DMS153 treated with DMSO at 0.1 percent for 48 hours (cell line): ENCODE data around the gene SDR9C7.
"Not testable (repeated sequence)": the region's sequence is repeated elsewhere in the genome, so short reads cannot be mapped to it uniquely, and the experiment has no call there.

Source experiments
- DNase-seq: peaks from one replicate; lab custom pipeline; 2025; ENCODE audit not compliant: unreplicated experiment; lab: John Stamatoyannopoulos, UW

The SDR9C7 gene

GRCh38 chr12:56933826-56934625 lies at the start of gene SDR9C7:
SDR9C7 (minus strand) TSS chr12:56934408; CDS start chr12:56934261, 147 bp downstream.
- no peak for DNase-seq

DNA sequence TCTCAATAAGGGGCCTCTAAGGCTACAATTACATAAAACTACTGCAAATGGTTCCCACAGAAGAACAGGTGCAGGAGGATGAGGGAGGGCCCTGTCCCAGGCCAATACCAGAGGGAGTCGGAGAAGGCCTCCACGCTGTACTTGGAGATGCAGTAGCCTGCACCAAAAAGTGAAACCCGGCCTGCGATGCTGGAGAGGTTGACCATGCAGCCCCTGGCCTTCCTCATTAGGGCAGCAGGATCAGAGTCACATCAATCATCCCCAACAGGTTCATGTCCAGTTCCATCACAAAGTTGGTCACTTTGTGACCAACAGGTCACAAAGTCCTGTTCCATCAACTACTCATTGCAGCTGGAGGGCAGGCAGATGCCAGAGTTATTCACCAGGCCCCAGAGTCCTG lies 49.2 kb upstream of the SDR9C7 start:
- no peak for DNase-seq

DNA sequence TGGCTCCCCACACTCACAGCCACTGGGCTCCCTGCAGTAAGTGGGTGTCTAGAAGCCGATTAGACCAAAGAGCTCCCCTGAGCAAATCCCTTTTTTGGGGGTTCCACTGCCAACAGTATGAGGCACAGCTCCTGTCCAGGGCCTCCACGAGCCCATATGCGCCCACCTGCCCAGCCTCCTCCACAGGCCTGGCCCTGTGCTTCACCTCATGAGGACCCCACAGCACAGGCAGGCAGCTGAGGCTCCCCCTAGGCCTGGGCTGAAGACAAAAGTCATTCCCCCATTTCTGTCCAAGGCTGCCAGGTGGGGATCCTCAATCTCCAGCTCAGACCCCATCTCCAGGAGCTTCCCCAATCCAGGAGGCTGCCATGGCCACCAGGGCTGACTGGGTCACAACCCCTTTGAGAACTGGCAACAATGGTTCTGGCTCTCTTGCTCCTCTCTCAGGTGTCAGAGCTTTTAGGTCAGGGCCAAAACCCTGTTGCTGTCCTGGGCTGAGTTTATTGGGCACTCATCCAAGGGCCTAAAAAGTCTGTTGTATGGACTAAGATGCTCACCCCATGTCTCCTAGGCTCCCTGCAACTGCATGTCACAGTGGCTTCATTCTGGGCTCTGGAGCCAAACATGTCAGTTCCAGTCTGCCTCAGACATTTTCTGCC lies 48.5 kb upstream of the SDR9C7 start:
- not testable (repeated sequence) for DNase-seq

DNA sequence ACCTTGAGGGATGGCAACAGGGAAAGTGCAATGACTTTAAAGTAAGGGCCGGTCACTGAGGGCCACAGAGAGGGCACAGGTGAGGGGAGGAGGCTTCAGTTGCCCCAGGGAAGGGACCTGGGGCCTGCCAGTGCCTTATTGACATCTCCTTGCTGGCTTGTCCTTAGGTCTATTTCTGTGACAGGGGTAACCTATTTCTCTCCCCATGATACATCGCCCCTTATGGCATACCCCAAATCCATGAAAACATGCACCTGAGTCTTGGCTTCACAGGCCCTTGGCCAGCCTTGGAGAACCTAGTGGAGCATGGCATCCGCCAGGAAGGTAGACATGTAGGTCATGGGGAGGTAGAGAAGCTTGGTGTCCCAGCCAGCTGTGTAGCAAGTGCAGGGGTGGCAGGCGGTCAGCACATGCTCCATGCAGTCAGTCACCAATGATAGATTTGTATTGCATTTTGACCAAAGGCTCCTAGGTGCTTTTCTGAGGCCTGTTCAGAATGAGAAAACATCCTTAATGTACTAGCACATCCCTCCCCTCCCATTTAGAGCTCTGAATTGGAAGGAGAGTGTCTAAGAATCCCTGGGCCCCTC lies 46.8 kb upstream of the SDR9C7 start:
- no peak for DNase-seq

GRCh38 chr12:56980268-56980667 lies 46.1 kb upstream of the SDR9C7 start:
- DNase-seq: no peak

GRCh38 chr12:56979628-56980027 lies 45.4 kb upstream of the SDR9C7 start:
- DNase-seq: no peak

GRCh38 chr12:56978397-56979138 lies 44.4 kb upstream of the SDR9C7 start:
- no peak for DNase-seq

DNA sequence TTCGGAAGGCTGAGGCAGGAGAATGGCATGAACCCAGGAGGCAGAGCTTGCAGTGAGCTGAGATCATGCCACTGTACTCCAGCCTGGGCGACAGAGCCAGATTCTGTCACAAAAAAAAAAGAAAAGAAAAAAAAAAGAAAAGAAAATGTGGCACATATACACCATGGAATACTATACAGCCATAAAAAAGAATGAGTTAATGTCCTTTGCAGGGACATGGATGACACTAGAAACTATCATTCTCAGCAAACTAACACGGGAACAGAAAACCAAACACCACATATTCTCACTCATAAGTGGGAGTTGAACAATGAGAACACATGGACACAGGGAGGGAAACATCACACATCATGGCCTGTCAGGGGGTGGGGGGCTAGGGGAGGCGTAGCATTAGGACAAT lies 43.2 kb upstream of the SDR9C7 start:
- not testable (repeated sequence) for DNase-seq

DNA sequence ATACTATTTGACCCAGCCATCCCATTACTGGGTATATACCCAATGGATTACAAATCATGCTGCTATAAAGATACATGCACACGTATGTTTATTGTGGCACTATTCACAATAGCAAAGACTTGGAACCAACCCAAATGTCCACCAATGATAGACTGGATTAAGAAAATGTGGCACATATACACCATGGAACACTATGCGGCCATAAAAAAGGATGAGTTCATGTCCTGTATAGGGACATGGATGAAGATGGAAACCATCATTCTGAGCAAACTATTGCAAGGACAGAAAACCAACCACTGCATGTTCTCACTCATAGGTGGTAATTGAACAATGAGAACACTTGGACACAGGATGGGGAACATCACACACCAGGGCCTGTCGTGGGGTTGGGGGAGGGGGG lies 40.0 kb upstream of the SDR9C7 start:
- DNase-seq: not testable (repeated sequence)

DNA sequence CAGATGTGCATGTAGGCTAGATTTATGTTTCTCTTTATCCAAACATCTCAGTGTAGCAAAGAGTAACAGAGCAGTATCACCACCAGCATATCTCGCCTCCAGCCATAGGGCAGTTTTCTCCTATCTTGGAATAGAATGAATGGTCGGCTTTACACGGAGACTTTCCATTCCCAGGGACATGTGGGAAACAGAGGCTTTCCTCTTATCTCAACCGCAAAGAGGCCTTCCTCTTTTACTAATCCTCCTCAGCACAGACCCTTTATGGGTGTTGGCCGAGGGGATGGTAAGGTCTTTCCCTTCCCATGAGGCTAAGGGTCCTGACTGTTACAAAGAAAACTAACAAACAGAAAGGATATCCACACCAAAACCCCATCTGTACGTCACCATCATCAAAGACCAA lies 34.7 kb upstream of the SDR9C7 start:
- not testable (repeated sequence) for DNase-seq

DNA sequence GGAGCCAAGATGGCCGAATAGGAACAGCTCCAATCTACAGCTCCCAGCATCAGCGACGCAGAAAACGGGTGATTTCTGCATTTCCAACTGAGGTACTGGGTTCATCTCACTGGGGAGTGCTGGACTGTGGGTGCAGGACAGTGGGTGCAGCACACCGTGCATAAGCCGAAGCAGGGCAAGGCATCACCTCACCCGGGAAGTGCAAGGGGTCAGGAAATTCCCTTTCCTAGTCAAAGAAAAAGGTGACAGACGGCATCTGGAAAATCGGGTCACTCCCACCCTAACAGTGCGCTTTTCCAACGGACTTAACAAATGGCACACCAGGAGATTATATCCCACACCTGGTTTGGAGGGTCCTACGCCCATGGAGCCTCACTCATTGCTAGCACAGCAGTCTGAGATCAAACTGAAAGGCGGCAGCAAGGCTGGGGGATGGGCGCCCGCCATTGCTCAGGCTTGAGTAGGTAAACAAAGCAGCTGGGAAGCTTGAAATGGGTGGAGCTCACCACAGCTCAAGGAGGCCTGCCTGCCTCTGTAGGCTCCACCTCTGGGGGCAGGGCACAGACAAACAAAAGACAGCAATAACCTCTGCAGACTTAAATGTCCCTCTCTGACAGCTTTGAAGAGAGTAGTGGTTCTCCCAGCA lies 31.9 kb upstream of the SDR9C7 start:
- not testable (repeated sequence) for DNase-seq

- not testable (repeated sequence) for DNase-seq
These were observed 30.9 kb upstream of the SDR9C7 start for GRCh38 chr12:56965124-56965523.

- not testable (repeated sequence) for DNase-seq
These were observed 29.3 kb upstream of the SDR9C7 start for GRCh38 chr12:56963557-56963956.

- not testable (repeated sequence) for DNase-seq
These were observed 28.0 kb upstream of the SDR9C7 start for GRCh38 chr12:56962247-56962646.

DNA sequence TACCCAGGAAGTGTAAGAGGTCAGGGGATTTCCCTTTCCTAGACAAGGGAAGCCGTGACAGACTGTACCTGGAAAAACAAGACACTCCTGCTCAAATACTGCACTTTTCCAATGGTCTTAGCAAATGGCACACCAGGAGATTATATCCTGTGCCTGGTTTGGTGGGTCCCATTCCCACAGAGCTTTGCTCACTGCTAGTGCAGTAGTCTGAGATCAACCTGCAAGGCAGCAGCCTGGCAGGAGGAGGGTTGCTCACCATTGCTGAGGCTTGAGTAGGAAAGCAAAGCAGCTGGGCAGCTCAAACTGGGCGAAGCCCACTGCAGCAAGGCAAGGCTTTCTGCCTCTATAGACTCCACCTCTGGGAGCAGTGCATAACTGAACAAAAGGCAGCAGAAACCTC lies 24.2 kb upstream of the SDR9C7 start:
- DNase-seq: no peak

DNA sequence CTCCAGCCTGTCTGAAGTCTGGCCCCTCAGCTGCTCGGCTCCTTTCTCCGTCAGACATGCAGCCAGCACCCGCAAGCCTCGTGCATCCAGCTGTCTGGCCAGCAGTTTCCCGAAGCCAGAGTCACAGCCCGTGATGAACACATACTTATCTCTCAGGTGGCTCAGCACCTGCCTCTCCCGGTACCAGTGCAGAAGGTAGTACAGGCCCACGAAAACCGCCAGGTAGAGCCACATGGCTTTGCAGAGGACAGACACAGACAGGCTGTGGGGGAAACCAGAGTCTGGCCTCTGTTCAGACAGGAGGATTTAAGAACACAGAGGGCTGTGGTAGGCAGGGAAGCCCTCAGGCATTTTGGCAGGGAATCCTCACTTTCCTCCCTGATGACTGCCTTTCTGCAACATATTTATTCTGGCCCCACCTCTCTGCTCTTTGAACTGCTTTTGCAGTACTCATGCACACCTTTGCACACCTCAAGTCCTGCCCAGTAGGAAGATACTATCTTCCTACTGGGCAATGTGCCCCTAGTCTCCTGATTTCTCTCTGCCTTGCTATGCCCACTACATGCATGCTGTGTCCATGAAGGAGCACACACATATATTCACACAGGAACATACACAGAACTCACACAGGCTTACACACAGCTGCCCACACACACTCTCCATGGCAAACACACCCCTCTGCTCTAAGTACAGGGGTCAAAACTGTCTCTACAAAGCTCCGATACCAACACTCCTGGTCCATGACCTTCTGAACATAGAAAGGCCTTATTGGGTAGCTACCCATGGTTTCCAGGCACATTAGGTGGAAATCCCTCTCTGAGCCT lies 23.2 kb upstream of the SDR9C7 start, which contains the start of gene RDH16:
RDH16 (minus strand) TSS at position 380 of the 824 bp plus-strand sequence; CDS start at position 234, 146 bp downstream.
- no peak for DNase-seq

GRCh38 chr12:56955631-56956256 lies 21.5 kb upstream of the SDR9C7 start:
- DNase-seq: no peak

DNA sequence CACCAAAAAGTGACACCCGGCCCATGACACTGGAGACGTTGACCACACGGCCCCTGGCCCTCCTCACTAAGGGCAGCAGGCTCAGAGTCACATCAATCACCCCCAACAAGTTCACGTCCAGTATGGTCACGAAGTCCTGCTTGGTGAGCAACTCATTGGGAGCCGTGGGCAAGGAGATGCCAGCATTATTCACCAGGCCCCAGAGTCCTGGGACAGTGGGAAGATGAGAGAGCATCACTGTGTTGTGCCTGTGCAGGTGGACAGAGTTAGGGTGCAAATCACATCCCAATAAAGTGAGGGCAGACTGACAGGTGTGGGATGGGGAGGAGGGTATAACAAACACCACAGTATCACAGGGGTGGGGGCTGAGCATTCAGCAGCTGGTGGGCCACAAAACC lies 20.7 kb upstream of the SDR9C7 start:
- no peak for DNase-seq
